GM21528 (cell line): ENCODE measurements around the gene CD81.

ENCODE experiments used
- ATAC-seq: cut with Tn5 transposase; IDR thresholded peaks from one replicate; pipeline ENCODE4 v1.9.1; 2021; ENCODE audit warnings: mild to moderate bottlenecking, moderate library complexity; ENCODE audit not compliant: unreplicated experiment, low FRiP score

CD81 gene

GRCh38 chr11:2374456-2375201 is 2.5 kb upstream of the CD81 start:
- no peak for ATAC-seq

- no peak for ATAC-seq
These were observed 1.7 kb upstream of the CD81 start for GRCh38 chr11:2375341-2375853.

GRCh38 chr11:2375964-2376551 is 1.1 kb upstream of the CD81 start:
- no peak for ATAC-seq

- peak; percentile 32 for ATAC-seq
These were observed 667 bp downstream of the CD81 start for GRCh38 chr11:2377511-2378443.

- ATAC-seq, result no peak
These were observed 1.6 kb downstream of the CD81 start for GRCh38 chr11:2378527-2379210.

- ATAC-seq, result no peak
These were observed 2.5 kb downstream of the CD81 start for GRCh38 chr11:2379466-2380174.

GRCh38 chr11:2380396-2380795 is 3.3 kb downstream of the CD81 start:
- no peak for ATAC-seq

GRCh38 chr11:2380807-2381350 is 3.8 kb downstream of the CD81 start:
- no peak for ATAC-seq

- no peak for ATAC-seq
These were observed 4.5 kb downstream of the CD81 start for GRCh38 chr11:2381494-2382128.

- no peak for ATAC-seq
These were observed 5.0 kb downstream of the CD81 start for GRCh38 chr11:2382129-2382517.

GRCh38 chr11:2382936-2383851 is 6.1 kb downstream of the CD81 start:
- ATAC-seq, result no peak

- no peak for ATAC-seq
These were observed 7.0 kb downstream of the CD81 start for GRCh38 chr11:2383852-2384804.

GRCh38 chr11:2385156-2386151 is 8.3 kb downstream of the CD81 start:
- ATAC-seq, result no peak

GRCh38 chr11:2386591-2386990 is 9.5 kb downstream of the CD81 start:
- no peak for ATAC-seq

- ATAC-seq, result no peak
These were observed 10.3 kb downstream of the CD81 start for GRCh38 chr11:2387266-2387987.
